ENCODE data around the gene ZDHHC5. TPM values are rescaled to one million over a fixed set of nuclear protein-coding genes. Genes with fewer than 3 reads are reported as not detected.

The ZDHHC5 gene
- total and polyA plus RNA-seq, 2 of the 13 experiments (the other 11 are each of a cell fraction or from before 2014, with no cell fraction given) = 26.6 to 34.0 TPM

- no peak for TF ChIP-seq STAG1 (CRISPR knock-in tag; IDR thresholded peaks at IDR 0.05)
Observed at GRCh38 chr11:57638005-57638781, 29.7 kb upstream of the ZDHHC5 start (continued).

GRCh38 chr11:57638811-57639320 is 29.0 kb upstream of the ZDHHC5 start:
- Histone ChIP-seq H3K27ac (ENCODE audit: extremely low read length, insufficient read depth, low read length) (peak overlapping the region; percentile 68), H3K79me2 (ENCODE audit: insufficient read depth, low read length) (no peaks in the 10 kb centered on the region), H3K27me3 (ENCODE audit: control insufficient read depth in 1 of 2, insufficient read depth in 2 of 2, low read length in 2 of 2) (no peaks in the 10 kb centered on the region; a peak in 1 of 5 replicates), H3K4me1 (ENCODE audit: insufficient read depth, low read length) (peaks cover 26% of the 10 kb centered on the region), H3K9me3 (ENCODE audit: low read length) (no peaks in the 10 kb centered on the region), H2AFZ (ENCODE audit: low read length) (no peak overlapping the region), H4K20me1 (ENCODE audit: insufficient read depth, low read length) (no peaks in the 10 kb centered on the region), H3K4me2 (ENCODE audit: low read depth, low read length) (peak overlapping the region; percentile 86), H3K36me3 (replicated peaks in 1 of 2; ENCODE audit: control insufficient read depth in 1 of 2, insufficient read depth in 2 of 2, low read length in 2 of 2) (no peaks in the 10 kb centered on the region), H3K9ac (ENCODE audit: insufficient read depth, low read depth, low read length) (peak overlapping the region; percentile 79), H3K4me3 (replicated peaks in 1 of 3; ENCODE audit: insufficient read depth in 1 of 3, low read depth in 2 of 3, low read length in 3 of 3) (peak overlapping the region; percentile 62 to 73 (median 69))
- no TSS peak for BruUV-seq (replicated peaks)
- WGBS (ENCODE audit: low lambda C conversion rate) = 48% methylated on average over 19 of the region's 19 CpGs
- FAIRE-seq = no peak
- in situ Hi-C loops (cut with HindIII; ENCODE audit: extremely low pct_ligation_motif_present, low pct_unique_long_range_greater_than_20kb) (no loop called here), intact Hi-C loops (cut with micrococcal nuclease; ENCODE audit: unreplicated experiment) (no loop called here)
- ChIA-PET CTCF (ENCODE audit: low intra/inter-chr PET ratio, low total read pairs) (interaction anchor here (0.8 to 7.0 kb wide), 2 partner anchors 71 to 181 kb away, joined by 3 to 79 read pairs; partner anchors contain the start of gene UBE2L6), POLR2A (interaction anchor here (3.6 to 4.3 kb wide), 2 partner anchors 42 to 71 kb away, joined by 23 to 33 read pairs; partner anchors contain the start of genes SERPING1 and UBE2L6)
- ATAC-seq = no peak
- DNase-seq (ENCODE audit: low spot score) = no peak
- TF ChIP-seq MAX (IDR thresholded peaks at IDR 0.05) (0 out of 2 replicates have a peak, but pooled peaks have one; percentile 12), ZFP41 (CRISPR knock-in tag; IDR thresholded peaks at IDR 0.05; ENCODE audit: borderline replicate concordance) (no peak), NCOA5 (CRISPR knock-in tag; IDR thresholded peaks at IDR 0.05) (no peak), ZNF180 (CRISPR knock-in tag; IDR thresholded peaks at IDR 0.05; ENCODE audit: borderline replicate concordance, low read depth) (no peak), NRL (CRISPR knock-in tag; IDR thresholded peaks at IDR 0.05; ENCODE audit: borderline replicate concordance) (0 out of 2 replicates have a peak, but pooled peaks have one; percentile 9), ATM (IDR thresholded peaks at IDR 0.05; ENCODE audit: borderline replicate concordance) (no peak), RFX5 (IDR thresholded peaks at IDR 0.05; ENCODE audit: low read depth, low read length) (no peak), FOXM1 (CRISPR knock-in tag; IDR thresholded peaks at IDR 0.05) (no peak), SMAD3 (CRISPR knock-in tag; IDR thresholded peaks at IDR 0.05) (no peak), ZNF496 (CRISPR knock-in tag; IDR thresholded peaks at IDR 0.05; ENCODE audit: insufficient replicate concordance) (no peak), ARID4A (CRISPR knock-in tag; IDR thresholded peaks at IDR 0.05; ENCODE audit: borderline replicate concordance) (0 out of 2 replicates have a peak, but pooled peaks have one; percentile 3)
